H1 (cell line): ENCODE data around the gene FGF5. TPM values are rescaled to one million over a fixed set of nuclear protein-coding genes. Genes with fewer than 3 reads are reported as not detected.

Experiments used
- CEBPB ChIP-seq: IDR thresholded peaks from 2 replicates; pipeline ENCODE4 v1.6.1; 2012; ENCODE audit warnings: low read depth, low read length
- CHD7 ChIP-seq: fragments of 300-600 bp; sonication (generic); IDR thresholded peaks from 2 replicates; pipeline ENCODE4 v1.7.1; 2012; ENCODE audit warnings: low read length, moderate library complexity, mild to moderate bottlenecking, inconsistent platforms; ENCODE audit not compliant: insufficient replicate concordance
- E2F6 ChIP-seq: IDR thresholded peaks from 2 replicates; pipeline ENCODE4 v1.6.1; 2012; ENCODE audit warnings: inconsistent platforms
- EZH2 ChIP-seq: fragments of 200-600 bp; sonication (generic); IDR thresholded peaks from 2 replicates; pipeline ENCODE4 v1.7.1; 2012; ENCODE audit warnings: low read depth, mild to moderate bottlenecking, moderate library complexity, low read length, inconsistent platforms; ENCODE audit not compliant: severe bottlenecking
- KDM4A ChIP-seq: IDR thresholded peaks from one replicate; pipeline ENCODE4 v1.7.1; 2012; ENCODE audit warnings: low read depth, mild to moderate bottlenecking, moderate library complexity, low read length, inconsistent platforms; ENCODE audit not compliant: severe bottlenecking
- TBP ChIP-seq: IDR thresholded peaks from 2 replicates; pipeline ENCODE4 v1.6.1; 2011; ENCODE audit warnings: low read depth, low read length, improper control_type of control experiment
- polyA plus RNA-seq, 7 experiments: library from polyadenylated mRNA; depleted of rRNA in 3 of 7; stranded (reverse) in 5 of 7; unstranded in 2 of 7; fragments of >200 nt in 5 of 7; fragments of 200-250 nt in 2 of 7; gene quantifications; 1 replicate in 5 of 7; 2 replicates in 1 of 7; 4 replicates in 1 of 7; pipeline versions ENCODE4 v1.2.1 to v1.2.3, GENCODE V29; 2011 to 2013; ENCODE audit warnings: missing spikeins in 2 of 7, mixed read lengths in 2 of 7
- total RNA-seq: library from RNA; stranded (reverse); fragmentation: NEBNext Ultra II Directional; extraction: Animal tissue kit (Norgen Biotek cat#: 25700); gene quantifications from 2 replicates; pipeline ENCODE4 v1.2.1, GENCODE V29; 2021

The FGF5 gene
- total and polyA plus RNA-seq, 2 of the 8 experiments (the other 6 are each of a cell fraction or from before 2014, with no cell fraction given) = not detected

- no peak for TF ChIP-seq E2F6
- no peak for TF ChIP-seq CEBPB
- TF ChIP-seq CHD7 = no peak
- TF ChIP-seq KDM4A = no peak
- TF ChIP-seq TBP = no peak
- TF ChIP-seq EZH2 = no peak
These were observed 36.9 kb upstream of the FGF5 start (continued) for GRCh38 chr4:80229590-80229989.
